OCI-LY7 (cell line): Measurements from ENCODE around the gene EGFR.

ENCODE experiments used
- CTCF ChIP-seq: fragments of 200-600 bp; sonication (generic); conservative IDR thresholded peaks from 2 replicates; pipeline ENCODE4 v1.5.1; 2014; ENCODE audit warnings: mild to moderate bottlenecking, antibody characterized with exemption, low read length, moderate library complexity, mixed read lengths
- EZH2phosphoT487 ChIP-seq: fragments of 200-600 bp; sonication (generic); IDR thresholded peaks from 2 replicates; pipeline ENCODE4 v1.6.1; 2018; ENCODE audit warnings: low read depth, borderline replicate concordance, mild to moderate bottlenecking, mixed run types, antibody characterized with exemption, low read length, moderate library complexity, mixed read lengths

GRCh38 chr7:55180963-55181542 is 162.2 kb downstream of the EGFR start:
- TF ChIP-seq CTCF (no peak), EZH2phosphoT487 (no peak)
